ENCODE data around the gene MITF.

DNA sequence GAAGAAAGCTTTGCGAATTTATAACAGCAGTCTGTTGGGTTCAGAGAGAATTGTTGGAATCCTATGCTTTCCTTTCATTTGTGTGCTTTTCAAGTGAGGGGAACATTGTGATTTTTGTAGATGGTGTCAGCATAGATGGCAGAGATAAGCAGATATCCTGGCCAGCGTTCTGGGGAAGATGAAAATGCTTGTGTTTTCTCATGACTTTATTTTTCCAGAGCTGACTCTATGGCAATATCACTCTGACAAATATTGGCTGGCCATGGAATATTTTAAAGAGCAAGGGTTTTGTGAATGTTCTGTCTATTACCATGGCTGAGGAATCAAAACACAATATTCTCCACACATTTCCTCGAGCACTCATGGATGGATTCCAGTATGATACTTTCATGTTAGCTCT, 108.8 kb downstream of the MITF start:
- TF ChIP-seq, protein P1, sequence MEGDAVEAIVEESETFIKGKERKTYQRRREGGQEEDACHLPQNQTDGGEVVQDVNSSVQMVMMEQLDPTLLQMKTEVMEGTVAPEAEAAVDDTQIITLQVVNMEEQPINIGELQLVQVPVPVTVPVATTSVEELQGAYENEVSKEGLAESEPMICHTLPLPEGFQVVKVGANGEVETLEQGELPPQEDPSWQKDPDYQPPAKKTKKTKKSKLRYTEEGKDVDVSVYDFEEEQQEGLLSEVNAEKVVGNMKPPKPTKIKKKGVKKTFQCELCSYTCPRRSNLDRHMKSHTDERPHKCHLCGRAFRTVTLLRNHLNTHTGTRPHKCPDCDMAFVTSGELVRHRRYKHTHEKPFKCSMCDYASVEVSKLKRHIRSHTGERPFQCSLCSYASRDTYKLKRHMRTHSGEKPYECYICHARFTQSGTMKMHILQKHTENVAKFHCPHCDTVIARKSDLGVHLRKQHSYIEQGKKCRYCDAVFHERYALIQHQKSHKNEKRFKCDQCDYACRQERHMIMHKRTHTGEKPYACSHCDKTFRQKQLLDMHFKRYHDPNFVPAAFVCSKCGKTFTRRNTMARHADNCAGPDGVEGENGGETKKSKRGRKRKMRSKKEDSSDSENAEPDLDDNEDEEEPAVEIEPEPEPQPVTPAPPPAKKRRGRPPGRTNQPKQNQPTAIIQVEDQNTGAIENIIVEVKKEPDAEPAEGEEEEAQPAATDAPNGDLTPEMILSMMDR (IDR thresholded peaks at IDR 0.05), result no peak
- TF ChIP-seq POLR2A (IDR thresholded peaks at IDR 0.05), result no peak
